Fibroblast of mammary gland (primary cell): ENCODE measurements around the gene STX1B.
A peak's percentile ranks its signal among the peaks of the same experiment; 100 is the strongest.

Experiments used
- DNase-seq: peaks from one replicate; pipeline ENCODE4 v3.0.0-alpha.2; 2010; ENCODE audit warnings: low read depth
- H3K4me3 ChIP-seq: 2 replicates; pipeline ENCODE4 v1.5.1; 2011; ENCODE audit warnings: low read depth, mild to moderate bottlenecking, low read length, moderate library complexity; ENCODE audit not compliant: control insufficient read depth
- CTCF ChIP-seq: conservative IDR thresholded peaks from 2 replicates; pipeline ENCODE4 v1.5.1; 2011; ENCODE audit warnings: low read depth, low read length, inconsistent platforms; ENCODE audit not compliant: control insufficient read depth, insufficient read depth

The STX1B gene

GRCh38 chr16:30961384-30961783 lies 49.1 kb downstream of the STX1B start:
- no peak for TF ChIP-seq CTCF
- H3K4me3 ChIP-seq = no peak overlapping the region
- no peak for DNase-seq

GRCh38 chr16:30958175-30959079 lies 52.0 kb downstream of the STX1B start:
- TF ChIP-seq CTCF = no peak
- DNase-seq = peak; percentile 42
- peak overlapping the region; percentile 89 for H3K4me3 ChIP-seq

- no peak for TF ChIP-seq CTCF
- peak within 1 kb of the TSS; percentile 89 for H3K4me3 ChIP-seq
- DNase-seq = peak; percentile 95
These were observed 52.8 kb downstream of the STX1B start, which contains the start of gene SETD1A for GRCh38 chr16:30957456-30958174. Gene SETD1A (plus strand): TSS chr16:30957754. CDS start chr16:30958732, 978 bp downstream.

- DNase-seq = peak; percentile 83
- TF ChIP-seq CTCF = no peak
- peak overlapping the region; percentile 89 for H3K4me3 ChIP-seq
These were observed 53.6 kb downstream of the STX1B start for GRCh38 chr16:30956601-30957455.

GRCh38 chr16:30954993-30955392 lies 55.4 kb downstream of the STX1B start:
- DNase-seq = no peak
- no peak for TF ChIP-seq CTCF
- no peak overlapping the region for H3K4me3 ChIP-seq

- no peak overlapping the region for H3K4me3 ChIP-seq
- peak; percentile 77 for TF ChIP-seq CTCF
- peak; percentile 80 for DNase-seq
These were observed 56.8 kb downstream of the STX1B start for GRCh38 chr16:30953511-30954124.
